MM.1S (cell line): ENCODE results near the gene NANS.

Experiments used
- DNase-seq: peaks from one replicate; pipeline ENCODE4 v3.0.0-alpha.2; 2015
- H2AFZ ChIP-seq: fragments of 300-600 bp; sonication (generic); 2 replicates; pipeline ENCODE4 v1.6.0; 2016; ENCODE audit warnings: antibody characterized with exemption, low read length
- H3F3A ChIP-seq: fragments of 300-600 bp; sonication (generic); 2 replicates; pipeline ENCODE4 v1.6.1; 2016; ENCODE audit warnings: mild to moderate bottlenecking, antibody characterized with exemption, low read length, moderate library complexity, mixed read lengths; ENCODE audit not compliant: insufficient read depth
- H3K27ac ChIP-seq: fragments of 300-600 bp; sonication (generic); 2 replicates; pipeline ENCODE4 v1.5.1; 2016; ENCODE audit warnings: mild to moderate bottlenecking, low read length
- H3K27me3 ChIP-seq: fragments of 300-600 bp; sonication (generic); replicated peaks from 2 replicates; pipeline ENCODE4 v1.6.0; 2016; ENCODE audit warnings: low read length; ENCODE audit not compliant: insufficient read depth
- H3K36me3 ChIP-seq: fragments of 300-600 bp; sonication (generic); replicated peaks from 2 replicates; pipeline ENCODE4 v1.6.1; 2016; ENCODE audit warnings: mild to moderate bottlenecking, low read length, mixed read lengths; ENCODE audit not compliant: insufficient read depth
- H3K4me1 ChIP-seq: fragments of 300-600 bp; sonication (generic); 2 replicates; pipeline ENCODE4 v1.6.1; 2016; ENCODE audit warnings: low read length, mixed read lengths
- H3K4me2 ChIP-seq: fragments of 300-600 bp; sonication (generic); 2 replicates; pipeline ENCODE4 v1.6.0; 2016; ENCODE audit warnings: low read depth, low read length
- H3K4me3 ChIP-seq: fragments of 300-600 bp; sonication (generic); 2 replicates; pipeline ENCODE4 v1.5.1; 2016; ENCODE audit warnings: low read length, mixed read lengths
- H3K79me2 ChIP-seq: fragments of 300-600 bp; sonication (generic); 2 replicates; pipeline ENCODE4 v1.6.1; 2016; ENCODE audit warnings: mixed run types, low read length, mixed read lengths
- H3K9ac ChIP-seq: fragments of 300-600 bp; sonication (generic); 2 replicates; pipeline ENCODE4 v1.6.1; 2016; ENCODE audit warnings: low read length, mixed read lengths
- H3K9me2 ChIP-seq: fragments of 300-600 bp; sonication (generic); replicated peaks from 2 replicates; pipeline ENCODE4 v1.6.1; 2016; ENCODE audit warnings: mild to moderate bottlenecking, low read length, mixed read lengths; ENCODE audit not compliant: insufficient read depth
- H3K9me3 ChIP-seq: fragments of 300-600 bp; sonication (generic); replicated peaks from 2 replicates; pipeline ENCODE4 v1.6.1; 2016; ENCODE audit warnings: mild to moderate bottlenecking, low read length, mixed read lengths; ENCODE audit not compliant: insufficient read depth
- H4K20me1 ChIP-seq: fragments of 300-600 bp; sonication (generic); 2 replicates; pipeline ENCODE4 v1.6.1; 2016; ENCODE audit warnings: mild to moderate bottlenecking, low read length, moderate library complexity, mixed read lengths; ENCODE audit not compliant: insufficient read depth
- EZH2 ChIP-seq: fragments of 300-600 bp; sonication (generic); optimal IDR thresholded peaks from 2 replicates; pipeline ENCODE3; 2017; ENCODE audit warnings: low read depth, mild to moderate bottlenecking, antibody characterized with exemption, low read length, mixed read lengths
- EZH2phosphoT487 ChIP-seq: fragments of 300-600 bp; sonication (generic); IDR thresholded peaks from 2 replicates; pipeline ENCODE4 v1.6.1; 2018; ENCODE audit warnings: antibody characterized with exemption, low read length
- TF ChIP-seq, protein P1 (sequence below): fragments of 300-600 bp; sonication (generic); IDR thresholded peaks from 2 replicates; pipeline ENCODE4 v1.5.1; 2016; ENCODE audit warnings: antibody characterized with exemption, low read length, mixed read lengths

The NANS gene

GRCh38 chr9:98101868-98102273 lies 45.3 kb downstream of the NANS start:
- H3K27ac ChIP-seq = peak overlapping the region; percentile 23; the same call in 1 of the 2 replicates
- no peaks in the 10 kb centered on the region for H3K79me2 ChIP-seq
- H3K9me3 ChIP-seq = no peaks in the 10 kb centered on the region
- peak overlapping the region; percentile 59 for H3K4me2 ChIP-seq
- no peak for TF ChIP-seq EZH2phosphoT487
- TF ChIP-seq, protein P1, sequence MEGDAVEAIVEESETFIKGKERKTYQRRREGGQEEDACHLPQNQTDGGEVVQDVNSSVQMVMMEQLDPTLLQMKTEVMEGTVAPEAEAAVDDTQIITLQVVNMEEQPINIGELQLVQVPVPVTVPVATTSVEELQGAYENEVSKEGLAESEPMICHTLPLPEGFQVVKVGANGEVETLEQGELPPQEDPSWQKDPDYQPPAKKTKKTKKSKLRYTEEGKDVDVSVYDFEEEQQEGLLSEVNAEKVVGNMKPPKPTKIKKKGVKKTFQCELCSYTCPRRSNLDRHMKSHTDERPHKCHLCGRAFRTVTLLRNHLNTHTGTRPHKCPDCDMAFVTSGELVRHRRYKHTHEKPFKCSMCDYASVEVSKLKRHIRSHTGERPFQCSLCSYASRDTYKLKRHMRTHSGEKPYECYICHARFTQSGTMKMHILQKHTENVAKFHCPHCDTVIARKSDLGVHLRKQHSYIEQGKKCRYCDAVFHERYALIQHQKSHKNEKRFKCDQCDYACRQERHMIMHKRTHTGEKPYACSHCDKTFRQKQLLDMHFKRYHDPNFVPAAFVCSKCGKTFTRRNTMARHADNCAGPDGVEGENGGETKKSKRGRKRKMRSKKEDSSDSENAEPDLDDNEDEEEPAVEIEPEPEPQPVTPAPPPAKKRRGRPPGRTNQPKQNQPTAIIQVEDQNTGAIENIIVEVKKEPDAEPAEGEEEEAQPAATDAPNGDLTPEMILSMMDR = no peak
- no peak for TF ChIP-seq EZH2
- H3K9ac ChIP-seq = no peak overlapping the region
- peaks cover 19% of the 10 kb centered on the region for H3F3A ChIP-seq
- no peaks in the 10 kb centered on the region for H3K36me3 ChIP-seq
- H3K4me3 ChIP-seq = no peak overlapping the region
- H3K9me2 ChIP-seq = no peaks in the 10 kb centered on the region
- H2AFZ ChIP-seq = no peak overlapping the region; the same call in 1 of the 2 replicates
- H3K4me1 ChIP-seq = peaks cover 18% of the 10 kb centered on the region
- peak; percentile 98 for DNase-seq
- no peaks in the 10 kb centered on the region for H4K20me1 ChIP-seq
- no peaks in the 10 kb centered on the region for H3K27me3 ChIP-seq

DNA sequence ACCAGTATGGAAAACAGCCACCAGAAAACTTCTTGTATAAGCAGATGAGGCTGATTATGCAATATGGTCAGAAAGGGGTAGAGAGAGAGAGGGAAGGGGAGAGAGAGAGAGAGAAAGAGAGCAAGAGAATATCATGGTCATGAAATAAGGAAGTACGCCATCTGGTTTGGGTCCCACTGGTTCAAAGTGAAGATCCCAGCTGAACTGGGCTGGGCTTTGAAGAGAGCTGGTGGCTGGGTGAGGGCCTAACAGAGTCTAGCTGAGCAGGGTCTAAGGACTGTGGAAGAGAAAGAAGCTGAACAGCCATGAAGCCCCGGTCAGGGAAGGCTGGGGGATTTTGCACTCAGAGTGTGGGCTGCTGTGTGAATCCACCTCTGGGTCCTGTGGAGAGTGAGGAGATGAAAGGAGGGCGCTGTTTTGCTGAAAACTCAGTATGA lies 47.9 kb downstream of the NANS start:
- Histone ChIP-seq H3K9me2 (no peaks in the 10 kb centered on the region), H3K4me1 (peaks cover 26% of the 10 kb centered on the region), H3K4me3 (no peak overlapping the region), H2AFZ (no peak overlapping the region), H4K20me1 (no peaks in the 10 kb centered on the region), H3K27ac (no peak overlapping the region), H3K79me2 (no peaks in the 10 kb centered on the region), H3K9me3 (no peaks in the 10 kb centered on the region), H3F3A (peaks cover 28% of the 10 kb centered on the region), H3K4me2 (no peak overlapping the region), H3K36me3 (no peaks in the 10 kb centered on the region), H3K9ac (no peak overlapping the region), H3K27me3 (no peaks in the 10 kb centered on the region)
- DNase-seq = no peak
- TF ChIP-seq, protein P1 = no peak
- TF ChIP-seq EZH2 (no peak), EZH2phosphoT487 (no peak)

- Histone ChIP-seq H3K27ac (no peak overlapping the region), H3F3A (peaks cover 28% of the 10 kb centered on the region), H2AFZ (no peak overlapping the region), H4K20me1 (no peaks in the 10 kb centered on the region), H3K4me1 (peaks cover 26% of the 10 kb centered on the region), H3K9ac (no peak overlapping the region), H3K4me3 (no peak overlapping the region), H3K27me3 (no peaks in the 10 kb centered on the region), H3K4me2 (no peak overlapping the region), H3K9me2 (no peaks in the 10 kb centered on the region), H3K79me2 (no peaks in the 10 kb centered on the region), H3K9me3 (no peaks in the 10 kb centered on the region), H3K36me3 (no peaks in the 10 kb centered on the region)
- DNase-seq = no peak
- TF ChIP-seq, protein P1 = no peak
- TF ChIP-seq EZH2phosphoT487 = no peak
- no peak for TF ChIP-seq EZH2
These were observed 48.5 kb downstream of the NANS start for GRCh38 chr9:98105006-98105405.
